NK-92 treated with Interleukin-12 subunit alpha and Interleukin-12 subunit beta, amount 100 ng/mL, for 24 hours (cell line): Measurements from ENCODE around the gene LIN7A.
"Not testable (repeated sequence)": the region's sequence is repeated elsewhere in the genome, so short reads cannot be mapped to it uniquely, and the experiment has no call there.

Experiments
- DNase-seq: peaks from one replicate; lab custom pipeline; 2025; lab: John Stamatoyannopoulos, UW

Gene LIN7A

DNA sequence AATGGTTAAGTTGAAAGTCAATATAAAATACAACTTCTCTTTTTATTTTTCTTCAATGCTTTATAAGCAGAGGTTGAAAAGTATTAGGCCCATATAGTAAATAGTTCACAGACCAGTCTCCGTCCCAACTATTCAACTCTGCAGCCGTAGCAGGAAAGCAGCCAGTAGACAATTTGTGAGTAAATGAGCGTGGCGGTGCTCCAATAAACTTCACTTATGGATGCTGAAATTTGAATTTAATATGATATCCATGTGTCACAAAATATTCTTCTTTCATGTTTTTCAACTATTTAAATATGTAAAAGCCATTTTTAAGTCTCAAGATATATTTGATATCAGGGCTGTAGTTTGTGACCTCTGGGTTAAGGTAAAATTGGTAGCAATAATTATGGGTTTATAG, 17.7 kb downstream of the LIN7A start:
- no peak for DNase-seq

DNA sequence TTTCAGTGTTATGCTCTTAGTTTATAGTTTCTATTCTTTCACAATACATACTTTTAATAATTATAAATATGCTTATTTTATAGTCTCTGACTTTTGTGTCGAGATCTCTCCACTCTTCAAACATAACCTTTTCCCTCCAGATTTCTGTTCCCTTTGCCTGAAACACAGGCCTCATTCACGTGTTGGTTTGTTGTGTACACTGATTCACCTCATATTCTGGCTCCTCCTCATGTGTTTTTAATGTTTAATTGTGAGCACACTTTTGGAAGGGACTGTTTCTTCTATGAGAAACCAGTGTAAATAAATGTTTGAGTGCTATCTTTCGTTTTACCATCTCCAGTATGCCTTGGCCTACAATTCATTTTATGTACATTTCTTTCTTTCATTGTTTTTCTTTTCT, 20.1 kb downstream of the LIN7A start:
- no peak for DNase-seq

DNA sequence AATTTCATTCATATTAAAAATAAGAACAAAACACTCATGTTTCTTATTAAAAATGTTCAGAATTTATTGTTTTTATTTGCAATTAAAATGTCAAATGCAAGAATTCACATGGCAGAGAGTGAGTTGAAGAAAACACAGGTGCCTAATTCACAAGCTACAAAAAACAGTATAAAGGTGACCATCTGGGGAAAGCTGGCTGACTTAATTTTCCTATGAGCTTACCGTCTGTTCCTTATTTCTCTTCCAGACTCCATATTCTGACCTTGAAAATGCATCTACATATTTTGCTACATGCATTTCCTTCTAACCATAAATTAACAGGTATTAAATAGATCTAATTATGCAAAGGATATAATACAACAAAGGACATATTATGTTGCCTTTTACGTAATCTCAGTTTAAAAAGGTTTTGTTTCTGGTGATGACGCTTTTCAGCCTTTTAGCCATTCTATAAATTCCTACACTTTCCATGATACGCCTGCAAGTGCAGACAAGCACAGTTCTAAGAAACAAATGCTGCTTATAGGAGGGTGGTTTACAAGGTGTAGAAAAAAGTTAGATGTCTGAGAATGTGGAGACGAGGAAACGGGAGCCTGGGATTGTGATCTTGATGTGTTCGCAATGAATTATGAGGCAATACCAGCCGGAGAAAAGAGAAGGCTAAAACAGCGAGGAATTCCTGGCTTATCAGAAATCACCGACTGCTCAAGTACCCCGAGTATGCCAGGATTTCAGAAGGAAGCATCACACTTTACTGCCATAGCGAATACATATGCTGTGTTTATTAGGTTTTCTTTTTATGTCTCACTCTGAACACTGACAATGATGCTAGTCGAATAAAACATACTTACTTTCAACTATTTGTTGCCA, 24.6 kb downstream of the LIN7A start:
- no peak for DNase-seq

DNA sequence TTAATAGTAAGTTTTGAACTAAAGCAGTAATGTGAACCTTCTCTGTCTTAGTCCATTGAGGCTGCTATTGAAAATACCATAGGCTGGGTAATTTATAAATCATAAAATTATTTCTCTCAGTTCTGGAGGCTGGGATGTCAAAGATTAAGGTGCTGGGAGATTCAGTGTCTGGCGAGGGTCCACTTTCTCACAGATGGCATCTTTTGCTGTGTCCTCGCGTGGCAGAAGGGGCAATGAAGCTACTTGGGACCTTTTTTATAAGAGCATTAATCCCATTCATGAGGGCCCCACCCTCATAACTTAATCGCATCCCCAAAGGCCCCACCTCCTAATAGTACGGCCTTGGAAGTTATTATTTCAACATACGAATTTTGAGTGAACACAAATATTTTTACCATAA, 28.4 kb downstream of the LIN7A start:
- no peak for DNase-seq

DNA sequence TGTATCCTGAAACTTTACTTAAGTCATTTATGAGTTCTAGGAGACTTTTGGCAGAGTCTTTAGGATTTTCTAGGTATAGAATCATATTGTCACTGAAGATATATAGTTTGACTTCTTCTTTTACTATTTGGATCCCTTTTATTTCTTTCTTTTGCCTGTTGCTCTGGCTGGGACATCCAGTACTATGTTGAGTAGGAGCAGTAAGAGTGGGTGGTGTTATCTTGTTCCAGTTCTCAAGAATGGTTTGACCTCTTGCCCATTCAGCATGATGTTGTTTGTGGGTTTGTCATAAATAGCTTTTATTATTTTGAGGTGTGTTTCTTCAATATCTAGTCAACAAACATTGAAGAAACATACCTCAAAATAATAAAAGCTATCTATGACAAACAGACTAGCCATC, 35.0 kb downstream of the LIN7A start:
- no peak for DNase-seq

DNA sequence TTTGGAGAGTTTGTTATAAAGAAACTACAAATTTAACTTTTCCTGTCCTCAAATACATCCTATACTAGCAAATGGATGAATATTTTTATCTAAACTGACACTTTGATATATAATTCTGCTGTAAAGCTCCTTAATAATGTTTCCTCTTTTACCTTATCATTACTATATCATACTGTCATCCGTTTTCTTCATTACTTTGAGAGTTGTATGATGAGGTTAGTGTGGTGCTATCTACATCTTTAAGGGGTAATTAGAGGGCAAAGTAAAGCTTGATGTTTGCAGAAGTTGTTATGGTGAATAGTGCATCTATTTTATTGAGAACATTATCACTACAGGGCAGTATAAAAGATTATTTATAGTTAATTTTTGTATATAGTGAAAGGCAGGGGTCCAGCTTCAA, 36.1 kb downstream of the LIN7A start:
- DNase-seq, result no peak

DNA sequence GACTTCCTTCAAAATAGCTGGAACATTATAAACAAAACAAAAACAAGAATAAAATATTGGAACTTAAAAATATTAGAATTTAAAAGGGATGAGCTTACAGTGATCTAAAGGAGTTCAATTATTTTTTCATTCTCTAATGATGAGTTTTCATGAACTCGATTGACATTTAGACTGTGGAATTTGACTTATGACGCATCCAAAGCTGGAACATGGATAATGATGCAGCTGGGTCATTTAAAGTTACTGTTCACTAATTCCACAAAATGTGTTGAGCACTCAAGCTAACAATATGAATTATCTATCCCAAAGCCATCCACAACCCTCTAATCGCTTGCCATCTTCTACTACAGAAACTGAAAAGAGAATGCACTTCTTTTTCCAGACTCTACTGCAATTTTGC, 42.5 kb downstream of the LIN7A start:
- DNase-seq, result no peak

DNA sequence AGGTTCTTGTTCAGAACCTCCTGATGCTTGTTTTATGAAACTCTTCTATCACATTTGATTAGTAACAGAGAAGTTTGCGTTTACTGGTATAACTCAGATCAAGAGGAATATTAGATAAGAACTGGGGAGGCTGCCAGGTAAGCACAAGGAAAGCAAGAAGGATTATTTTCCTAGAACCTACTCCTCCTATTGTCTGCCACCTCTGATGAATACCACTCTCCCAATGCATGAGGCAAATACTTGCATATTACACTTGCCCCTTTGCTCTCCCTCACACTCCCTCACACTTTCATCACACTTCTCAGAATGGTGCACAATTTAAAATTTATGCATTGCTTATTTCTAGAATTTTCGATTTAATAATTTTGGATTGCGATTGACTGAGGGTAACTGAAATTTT, 43.6 kb downstream of the LIN7A start:
- no peak for DNase-seq

DNA sequence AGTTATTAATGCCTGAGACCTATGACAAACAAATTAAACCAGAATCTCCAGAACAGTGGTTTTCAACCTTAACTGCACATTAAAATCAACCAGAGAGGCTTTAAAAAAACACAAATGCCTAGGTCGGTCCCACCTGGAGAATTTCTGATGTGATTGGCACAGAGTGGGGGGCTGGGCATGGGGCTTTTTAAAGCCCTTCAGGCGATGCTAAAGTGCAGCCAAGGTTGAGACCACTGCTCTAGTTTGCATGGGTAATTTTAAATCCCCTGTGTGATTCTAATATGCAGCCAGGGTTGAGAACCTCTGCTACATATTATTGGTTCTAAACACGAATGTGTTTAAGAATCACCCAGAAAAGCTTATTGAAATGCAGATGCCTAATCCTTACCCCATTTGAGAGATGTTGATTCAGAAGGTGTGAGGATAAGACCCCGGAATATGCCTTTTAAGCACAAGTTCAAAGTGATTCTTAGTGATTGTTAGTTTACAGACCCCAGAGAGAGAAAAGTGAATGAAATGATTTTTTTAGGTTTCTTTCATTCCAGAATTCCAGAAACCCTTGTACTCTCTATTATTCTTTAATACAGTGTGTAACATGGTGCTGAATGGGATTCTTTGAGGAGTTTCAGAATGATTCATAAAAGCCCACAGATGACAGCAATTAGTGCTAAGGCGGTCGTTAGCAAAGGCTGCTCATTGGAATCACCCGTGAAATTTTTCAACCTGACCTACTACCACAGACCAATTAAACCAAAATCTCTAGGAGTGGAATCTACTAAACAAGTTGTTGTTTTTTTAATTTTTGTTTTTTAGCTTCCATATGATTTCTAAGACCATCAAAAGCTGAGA, 44.9 kb downstream of the LIN7A start:
- DNase-seq, result no peak

DNA sequence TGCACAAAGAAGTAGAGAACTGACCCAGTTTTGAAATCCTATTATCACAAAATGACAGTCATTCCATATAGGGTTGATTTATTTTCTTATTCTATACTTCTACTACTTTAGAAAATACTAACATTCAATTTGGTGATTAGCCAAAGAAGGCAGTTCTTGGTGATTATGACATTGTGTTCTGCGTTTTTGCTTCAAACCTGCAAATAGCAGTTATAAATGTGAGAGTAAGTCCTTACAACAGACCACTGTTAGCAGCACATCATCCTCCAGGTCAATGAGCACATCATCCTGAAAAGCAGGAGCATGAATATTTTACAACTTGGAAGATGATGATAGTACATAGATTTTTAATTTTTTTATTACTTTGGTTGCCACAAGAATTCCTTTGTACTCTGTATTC, 53.1 kb downstream of the LIN7A start:
- no peak for DNase-seq

DNA sequence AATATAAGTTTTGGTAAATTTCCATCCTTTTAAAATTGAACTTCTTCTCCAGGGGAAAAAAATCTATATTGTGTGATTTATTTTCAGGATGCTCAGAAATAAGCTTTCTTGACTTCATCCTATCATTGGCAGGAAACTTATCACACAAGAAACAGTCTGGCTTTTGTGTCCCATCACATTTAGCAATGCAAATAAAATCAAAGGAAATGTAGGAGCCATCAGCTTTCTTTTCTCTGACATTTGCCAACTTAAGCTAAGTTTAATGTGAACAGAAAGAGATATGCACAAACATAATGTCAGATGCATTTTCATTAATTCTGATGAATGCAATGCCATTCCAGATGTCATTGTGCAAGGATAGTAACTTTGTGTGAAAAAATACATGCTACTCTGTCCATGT, 56.6 kb downstream of the LIN7A start:
- DNase-seq, result no peak

DNA sequence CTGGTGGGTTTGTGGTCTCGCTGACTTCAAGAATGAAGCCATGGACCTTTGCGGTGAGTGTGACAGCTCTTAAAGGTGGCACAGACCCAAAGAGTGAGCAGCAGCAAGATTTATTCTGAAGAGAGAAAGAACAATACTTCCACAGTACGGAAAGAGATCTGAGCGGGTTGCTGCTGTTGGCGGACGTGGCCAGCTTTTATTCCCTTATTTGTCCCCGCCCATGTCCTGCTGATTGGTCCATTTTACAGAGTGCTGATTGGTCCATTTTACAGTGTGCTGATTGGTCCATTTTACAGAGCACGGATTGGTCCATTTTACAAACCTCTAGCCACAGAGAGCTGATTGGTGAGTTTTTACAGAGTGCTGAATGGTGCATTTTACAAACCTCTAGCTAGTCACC, 59.3 kb downstream of the LIN7A start:
- not testable (repeated sequence) for DNase-seq

DNA sequence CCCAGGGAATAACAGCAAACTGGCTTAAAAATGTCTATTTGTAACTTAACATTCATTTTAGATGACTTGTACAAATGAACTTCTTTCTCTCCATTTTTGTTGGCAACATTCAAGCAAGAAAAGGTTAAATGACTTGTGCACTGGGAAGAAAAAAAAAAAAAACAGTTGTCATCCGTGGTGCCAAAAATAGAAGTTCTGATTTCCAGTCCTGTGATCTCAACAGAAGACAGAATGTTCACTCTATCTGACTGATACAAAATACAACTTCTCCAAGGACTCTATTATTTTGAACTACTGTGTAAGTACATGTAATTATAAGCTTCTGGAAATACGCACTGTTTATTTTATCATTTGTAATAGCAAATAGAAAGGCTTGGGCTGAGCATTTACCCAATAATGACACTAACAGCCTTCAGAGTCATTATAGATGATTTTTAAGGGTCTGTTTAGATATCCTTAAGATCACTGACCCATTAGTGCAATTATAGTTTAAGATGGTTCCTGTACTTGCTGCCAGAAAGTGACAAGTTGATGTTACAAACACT, 59.9 kb downstream of the LIN7A start:
- no peak for DNase-seq

DNA sequence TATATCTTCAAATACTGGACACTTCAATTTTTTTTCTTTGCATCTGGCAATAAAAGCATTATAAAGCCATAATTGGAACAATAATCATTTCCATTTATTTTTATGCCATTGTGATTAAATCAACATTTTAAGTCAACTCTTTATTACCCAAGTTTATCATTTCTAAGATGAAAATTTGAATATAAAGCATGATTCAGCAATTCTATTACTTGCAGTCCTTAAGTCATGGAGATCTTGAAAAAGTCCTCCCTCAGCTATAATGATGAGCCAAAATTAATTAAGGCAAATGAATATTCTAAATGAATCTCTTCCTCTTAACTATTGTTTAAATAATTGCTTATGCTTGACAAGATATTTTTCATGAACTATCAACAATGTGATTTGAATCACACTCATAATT, 65.7 kb downstream of the LIN7A start:
- no peak for DNase-seq

DNA sequence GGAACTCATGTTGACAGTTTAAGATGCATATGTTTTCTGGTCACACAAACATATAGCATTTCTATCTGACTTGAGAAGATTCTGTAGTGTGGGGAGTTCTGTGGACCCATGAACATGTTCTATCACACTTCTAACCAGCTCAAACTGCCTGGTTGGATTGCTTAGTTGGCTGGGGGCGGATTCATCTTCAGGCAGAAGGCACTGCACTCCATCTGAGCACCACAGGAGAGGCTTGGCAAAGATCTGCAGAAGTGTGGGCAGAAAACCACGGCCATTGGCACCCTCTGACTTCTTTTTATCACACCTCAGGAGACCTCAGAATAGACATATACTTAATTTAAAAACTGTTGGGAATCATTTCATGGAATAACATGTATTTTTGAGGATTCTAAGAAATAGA, 68.5 kb downstream of the LIN7A start:
- DNase-seq, result no peak

DNA sequence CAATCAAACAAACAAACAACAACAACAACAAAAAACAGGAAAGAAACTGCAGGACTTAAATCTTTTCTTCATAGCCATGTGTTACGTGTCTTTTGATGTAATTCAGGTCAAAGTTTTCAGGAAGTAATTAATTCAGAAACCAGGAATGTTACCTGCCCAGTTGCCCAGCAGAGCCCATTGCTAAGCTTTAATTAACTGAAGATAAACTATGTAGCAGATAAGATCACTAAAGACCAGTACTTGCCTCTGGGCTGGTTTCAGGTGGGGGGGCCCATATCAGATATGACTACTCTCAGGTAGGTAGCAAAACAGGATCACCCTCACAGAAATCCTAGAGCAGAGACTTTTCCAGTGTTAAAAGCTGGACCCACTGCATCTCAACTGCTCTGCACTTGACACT, 69.2 kb downstream of the LIN7A start:
- DNase-seq, result no peak

DNA sequence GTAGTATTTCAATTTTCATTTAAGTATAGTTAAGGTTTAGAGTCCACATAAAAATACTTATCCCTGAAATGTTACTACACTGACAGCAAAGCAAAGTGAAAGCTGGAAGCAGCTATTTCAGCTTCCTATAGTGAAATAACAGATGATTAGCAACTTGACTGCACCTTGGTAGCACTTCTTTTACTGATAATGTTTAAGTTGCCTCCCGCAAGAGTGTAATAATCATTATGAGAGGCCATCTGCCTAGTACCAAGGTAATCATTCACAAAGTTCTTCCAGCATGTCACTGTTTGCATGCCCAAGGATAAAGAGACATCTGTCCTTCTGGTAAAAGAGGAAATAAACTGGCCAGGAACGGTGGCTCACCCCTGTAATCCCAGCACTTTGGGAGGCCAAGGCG, 69.8 kb downstream of the LIN7A start:
- no peak for DNase-seq

DNA sequence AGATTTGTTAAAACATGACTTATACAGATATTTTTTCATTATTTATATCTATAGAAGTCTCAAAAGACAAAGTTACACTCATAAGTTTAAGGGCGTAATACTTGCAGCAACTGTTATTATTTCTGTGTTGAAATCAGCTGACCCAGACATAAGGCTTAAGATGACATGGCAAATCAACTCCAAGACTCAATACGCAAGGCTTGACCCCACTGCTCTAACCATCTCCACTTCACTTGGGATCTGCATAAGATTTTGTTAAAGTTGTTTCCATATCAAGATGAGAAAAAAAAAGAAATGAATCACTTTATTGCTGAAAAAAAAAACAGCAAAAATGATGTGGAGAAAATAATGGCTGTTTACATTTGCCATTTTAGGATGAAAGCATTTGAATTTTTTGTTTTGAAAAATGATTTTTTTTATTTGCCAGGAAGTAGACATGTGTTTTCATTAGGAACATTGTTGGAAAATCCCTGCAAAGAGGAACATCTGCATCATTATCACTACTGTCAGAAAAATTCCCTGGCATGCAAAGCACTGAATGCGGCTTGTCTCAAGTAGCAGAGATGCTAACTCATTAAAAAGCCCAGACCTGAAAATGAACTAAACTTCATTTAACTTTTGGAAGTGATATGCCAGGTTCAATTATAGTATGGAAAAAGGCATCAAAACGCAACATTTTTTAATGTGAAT, 73.5 kb downstream of the LIN7A start:
- no peak for DNase-seq

DNA sequence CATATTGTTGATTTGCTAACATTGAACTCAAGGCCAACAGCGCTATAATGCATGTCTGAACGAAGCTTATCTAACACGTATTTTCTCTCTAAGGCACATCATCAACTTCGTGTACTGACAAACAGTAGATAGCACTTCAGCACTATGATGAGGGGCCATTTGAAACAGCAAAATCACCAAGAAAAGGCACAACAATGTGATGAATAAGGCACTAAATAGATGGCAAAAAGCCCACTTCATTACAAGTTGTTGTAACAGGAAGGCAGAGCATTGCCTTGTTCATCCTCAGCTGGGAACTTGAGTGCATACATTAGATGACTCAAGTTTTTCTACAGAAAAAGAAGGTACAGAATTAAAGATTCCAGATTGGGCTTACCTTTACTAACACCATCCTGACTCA, 75.2 kb downstream of the LIN7A start:
- no peak for DNase-seq

DNA sequence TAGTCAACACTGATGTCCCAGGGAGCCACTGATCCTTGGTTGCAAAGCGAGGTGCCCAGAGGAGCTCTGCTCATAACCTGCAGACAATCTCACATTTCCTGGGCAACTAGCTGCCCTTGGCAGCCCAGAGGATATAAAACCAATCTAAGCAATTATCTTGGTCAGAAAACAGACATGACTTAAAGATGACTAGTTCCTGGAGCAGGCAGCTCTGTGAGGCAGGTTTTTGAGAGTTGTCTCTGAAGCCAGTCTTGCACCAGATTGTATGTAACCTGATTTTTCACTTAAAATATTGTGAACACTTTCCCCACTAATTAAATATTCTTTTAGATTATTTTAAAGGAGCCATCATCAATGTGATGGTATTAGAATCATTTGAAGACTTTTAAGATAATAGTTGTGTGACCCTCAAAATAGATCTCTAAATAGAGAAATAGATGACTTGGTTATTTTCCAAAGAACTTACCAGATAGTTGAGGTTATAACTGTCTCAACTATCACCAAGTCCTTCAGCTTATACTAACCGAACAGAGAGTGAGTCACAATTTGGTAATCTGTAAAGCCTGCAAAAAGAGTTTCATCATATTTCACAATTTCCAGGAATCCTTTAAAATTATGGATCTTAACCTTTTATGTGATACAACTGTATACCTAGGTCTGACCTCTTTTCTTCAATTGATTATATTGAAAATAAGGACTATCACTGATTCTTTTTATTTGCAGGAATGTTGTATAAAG, 75.9 kb downstream of the LIN7A start:
- DNase-seq, result no peak

DNA sequence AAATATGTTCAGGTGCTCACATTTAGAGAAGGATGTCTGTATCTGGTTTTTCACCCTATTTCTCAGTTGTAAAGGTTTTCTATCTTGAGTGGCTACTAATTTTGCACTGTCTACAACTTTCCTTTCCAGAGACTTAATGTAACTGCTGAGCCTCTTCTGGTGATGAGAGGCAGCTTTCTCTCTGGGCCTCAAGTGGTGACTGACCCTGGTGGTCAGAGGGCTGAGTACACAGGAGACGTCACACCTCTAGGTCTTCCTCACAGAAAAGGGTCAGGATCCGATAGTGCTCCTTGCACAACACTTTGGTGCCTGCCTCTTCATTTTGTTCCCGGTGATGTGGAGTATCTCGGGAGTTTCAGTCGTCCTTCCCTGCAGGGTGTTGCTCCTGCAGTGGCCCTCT, 76.8 kb downstream of the LIN7A start:
- no peak for DNase-seq

DNA sequence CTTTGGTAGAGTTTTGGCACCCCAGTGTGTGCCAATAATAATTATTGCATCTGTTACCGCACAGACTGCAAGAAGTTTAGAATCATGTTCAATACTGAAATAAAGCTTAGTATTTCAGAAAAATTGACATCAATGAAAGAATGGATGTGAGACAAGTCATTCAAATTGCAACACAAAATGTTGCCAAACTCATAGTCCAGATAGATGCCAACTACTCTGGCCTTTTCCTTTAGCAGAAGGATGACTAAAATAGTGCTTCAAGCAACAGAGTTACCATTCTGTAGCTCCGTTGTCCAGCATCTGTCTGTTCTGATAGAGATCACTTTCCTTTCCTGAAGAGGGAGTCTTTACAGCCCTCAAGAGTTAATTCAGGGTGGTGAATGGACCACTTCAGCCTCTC, 77.5 kb downstream of the LIN7A start:
- no peak for DNase-seq
